Spleen (tissue), 7 donors: ENCODE measurements around the gene LPAR5.

Source experiments
- POLR2A ChIP-seq, 3 donors: fragments of 450-650 bp; IDR thresholded peaks; one replicate each; pipeline ENCODE4 v1.5.1; 2017; ENCODE audit warnings: antibody characterized with exemption in 3 of 3, mild to moderate bottlenecking in 1 of 3
- TF ChIP-seq, protein P1 (sequence below), 11 experiments: fragments of 200-600 bp in 7 of 11; fragments of 450-650 bp in 4 of 11; sonication (generic) in 4 of 11; IDR thresholded peaks in 8 of 11; conservative IDR thresholded peaks in 3 of 11; 1 replicate in 7 of 11; 2 replicates in 4 of 11; pipeline versions ENCODE4 v1.4.0 to v1.8.0; 2016 to 2021; ENCODE audit warnings: antibody characterized with exemption in 11 of 11, inconsistent platforms in 4 of 11, mild to moderate bottlenecking in 1 of 11
- donor health status: DM: no; HTN: no; CAD: no; lungs with moderate emphysema.
- donor health status: DM: no; HTN: no; CAD: no.
- donor health status: DM: no; HTN: no; CAD: no.

DNA sequence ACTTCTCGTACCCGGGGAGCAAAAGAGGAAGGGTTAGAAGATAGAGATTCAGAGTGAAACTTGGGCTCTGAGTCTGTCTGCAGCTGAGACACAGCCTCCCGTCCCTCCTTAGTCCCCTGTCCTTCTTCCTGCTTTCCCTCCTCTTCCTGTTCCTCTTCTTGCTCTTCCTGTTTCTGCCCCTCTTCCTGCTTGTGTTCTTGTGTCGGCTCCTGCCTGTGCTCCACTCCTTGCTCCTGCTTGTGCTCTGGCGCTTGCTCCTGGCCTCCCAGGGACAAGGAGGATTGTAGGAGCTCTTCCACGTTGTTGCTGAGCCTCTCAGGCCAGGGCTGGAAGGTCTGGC lies 8.5 kb upstream of the LPAR5 start:
- TF ChIP-seq, protein P1, sequence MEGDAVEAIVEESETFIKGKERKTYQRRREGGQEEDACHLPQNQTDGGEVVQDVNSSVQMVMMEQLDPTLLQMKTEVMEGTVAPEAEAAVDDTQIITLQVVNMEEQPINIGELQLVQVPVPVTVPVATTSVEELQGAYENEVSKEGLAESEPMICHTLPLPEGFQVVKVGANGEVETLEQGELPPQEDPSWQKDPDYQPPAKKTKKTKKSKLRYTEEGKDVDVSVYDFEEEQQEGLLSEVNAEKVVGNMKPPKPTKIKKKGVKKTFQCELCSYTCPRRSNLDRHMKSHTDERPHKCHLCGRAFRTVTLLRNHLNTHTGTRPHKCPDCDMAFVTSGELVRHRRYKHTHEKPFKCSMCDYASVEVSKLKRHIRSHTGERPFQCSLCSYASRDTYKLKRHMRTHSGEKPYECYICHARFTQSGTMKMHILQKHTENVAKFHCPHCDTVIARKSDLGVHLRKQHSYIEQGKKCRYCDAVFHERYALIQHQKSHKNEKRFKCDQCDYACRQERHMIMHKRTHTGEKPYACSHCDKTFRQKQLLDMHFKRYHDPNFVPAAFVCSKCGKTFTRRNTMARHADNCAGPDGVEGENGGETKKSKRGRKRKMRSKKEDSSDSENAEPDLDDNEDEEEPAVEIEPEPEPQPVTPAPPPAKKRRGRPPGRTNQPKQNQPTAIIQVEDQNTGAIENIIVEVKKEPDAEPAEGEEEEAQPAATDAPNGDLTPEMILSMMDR (IDR thresholded peaks at IDR 0.05 in 8 of 11, conservative IDR thresholded peaks at IDR 0.05 in 3 of 11) = no peak
- TF ChIP-seq POLR2A (IDR thresholded peaks at IDR 0.05) = no peak
